IPS-11a (cell line): Measurements from ENCODE around the gene MGRN1.

Source experiments
- H3K4me3 ChIP-seq: one replicate; pipeline ENCODE4 v1.5.1; 2013; ENCODE audit warnings: low read depth, low read length, control low read depth

Gene MGRN1

DNA sequence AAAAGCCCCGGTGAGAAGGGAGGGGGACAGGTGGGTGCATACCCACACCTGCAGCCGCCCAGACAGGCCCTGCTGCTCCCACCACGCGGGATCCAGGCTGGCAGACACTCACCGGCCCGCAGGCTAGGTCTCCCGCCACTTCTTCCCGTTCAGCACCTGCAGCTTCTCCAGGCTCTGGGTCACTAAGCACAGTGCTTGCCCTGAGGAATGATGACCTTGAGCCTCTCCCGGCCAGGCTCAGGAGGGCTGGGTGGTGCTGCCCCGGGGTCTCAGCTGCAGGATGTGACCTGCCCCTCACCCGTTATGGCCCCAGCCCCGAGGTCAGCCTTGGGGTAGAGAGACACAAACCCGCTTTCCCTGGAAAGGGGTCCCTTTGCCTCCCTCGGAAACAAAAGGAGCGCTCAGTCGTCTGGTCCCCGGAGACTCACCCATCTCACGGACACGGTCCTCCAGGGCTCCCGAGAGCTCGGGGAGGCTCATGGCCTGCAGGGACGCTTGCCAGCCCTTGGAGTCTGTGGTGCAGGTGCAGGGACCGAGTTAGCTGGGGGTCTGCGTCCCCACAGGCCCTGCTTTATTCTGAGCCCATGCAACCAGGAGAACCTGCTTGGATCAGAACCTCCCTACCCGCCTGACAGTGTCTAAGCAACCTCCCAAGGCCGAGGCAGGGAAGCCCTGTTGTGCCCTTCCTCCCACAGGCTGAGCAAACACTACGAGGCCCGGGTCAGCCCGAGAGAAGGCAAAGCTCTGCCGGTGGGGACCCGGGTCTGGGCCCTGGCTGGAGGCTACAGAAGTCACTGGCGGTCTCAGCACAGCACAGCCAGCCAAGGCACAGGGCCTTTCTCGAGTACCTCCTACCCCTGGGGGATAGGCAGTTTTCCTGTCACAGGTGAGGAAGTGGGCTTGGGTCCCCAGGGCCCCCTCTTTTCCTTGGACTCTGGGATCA, 72.5 kb downstream of the MGRN1 start:
- no peak overlapping the region for H3K4me3 ChIP-seq

DNA sequence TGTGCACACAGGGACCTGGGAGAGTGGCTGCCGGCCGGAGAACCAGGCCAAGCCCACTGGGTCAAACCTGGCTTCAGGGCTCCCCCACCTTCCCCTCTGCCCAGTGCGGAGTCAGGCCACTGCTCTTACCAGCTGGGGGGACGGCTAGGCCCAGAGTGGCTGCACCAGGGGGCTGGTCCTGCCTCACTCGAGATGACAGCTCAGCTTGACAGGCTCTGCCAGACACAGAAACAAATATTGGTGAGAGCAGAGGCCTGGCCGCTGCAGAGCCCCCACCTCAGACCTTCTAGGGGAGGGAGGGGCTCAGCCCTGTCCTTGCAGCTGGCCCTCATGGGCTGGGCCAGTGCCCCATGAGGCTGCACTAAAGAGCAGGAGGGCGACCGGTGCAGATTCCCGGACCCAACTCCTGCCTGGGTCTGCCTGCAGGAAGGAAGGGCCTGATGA, 73.2 kb downstream of the MGRN1 start:
- H3K4me3 ChIP-seq, result no peak overlapping the region

DNA sequence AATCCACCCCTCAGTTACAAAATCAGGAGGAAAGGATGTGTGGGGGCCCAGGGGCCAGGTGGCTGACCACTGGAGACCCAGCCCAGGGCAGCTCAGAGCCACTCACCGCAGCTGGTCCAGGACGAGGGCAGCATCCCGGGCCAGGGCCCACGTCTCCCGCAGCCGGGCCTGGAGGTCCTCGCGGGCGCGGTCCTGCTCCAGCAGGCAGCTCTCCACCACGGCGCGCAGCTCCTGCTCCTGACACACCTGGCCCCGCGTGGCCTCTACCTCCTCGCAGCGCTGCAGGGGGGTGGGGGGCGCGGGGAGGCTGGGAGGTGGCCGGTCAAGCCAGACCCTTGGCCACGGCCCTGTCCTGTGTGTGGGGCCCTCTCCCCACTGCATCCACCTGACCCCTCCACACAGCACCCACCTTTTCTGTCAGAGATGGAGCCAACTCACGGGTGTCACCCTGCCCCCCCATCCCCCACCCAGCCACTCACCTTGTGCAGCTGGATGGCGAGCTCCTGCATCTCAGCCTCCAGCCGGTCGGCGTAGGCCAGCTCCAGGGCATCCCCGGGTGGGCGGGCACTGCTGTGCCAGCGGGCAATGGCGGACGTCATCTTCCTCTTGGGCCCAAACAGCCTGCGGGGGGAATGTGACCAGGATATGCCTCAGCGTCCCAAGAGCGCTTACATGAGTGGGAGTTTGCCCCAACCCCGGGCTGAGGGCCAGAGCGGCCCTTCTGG, 73.9 kb downstream of the MGRN1 start:
- no peak overlapping the region for H3K4me3 ChIP-seq

DNA sequence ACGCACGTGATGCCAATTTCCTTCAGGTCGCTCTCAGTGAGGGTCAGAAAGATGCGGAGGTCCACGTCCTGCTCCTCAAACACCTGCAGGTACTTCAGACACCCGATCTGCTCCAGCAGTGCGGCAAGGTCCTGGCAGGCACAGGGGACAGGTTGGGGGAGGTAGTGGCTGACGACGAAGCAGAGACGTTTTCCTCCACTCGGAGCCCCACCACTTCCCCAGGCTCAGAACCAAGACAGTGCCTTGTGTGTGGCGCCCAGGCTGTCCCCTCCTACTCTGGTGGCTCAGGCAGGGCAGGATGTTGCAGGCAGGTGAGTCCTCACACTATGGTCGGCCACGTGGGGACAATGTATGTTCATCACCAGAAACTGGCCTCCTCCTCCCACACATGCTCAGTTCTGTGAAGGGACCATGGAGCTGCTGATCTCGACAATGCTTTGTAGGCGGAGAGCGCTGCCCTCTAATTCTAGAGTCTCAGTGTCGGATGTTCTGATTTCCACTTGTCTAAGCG, 74.5 kb downstream of the MGRN1 start:
- no peak overlapping the region for H3K4me3 ChIP-seq

DNA sequence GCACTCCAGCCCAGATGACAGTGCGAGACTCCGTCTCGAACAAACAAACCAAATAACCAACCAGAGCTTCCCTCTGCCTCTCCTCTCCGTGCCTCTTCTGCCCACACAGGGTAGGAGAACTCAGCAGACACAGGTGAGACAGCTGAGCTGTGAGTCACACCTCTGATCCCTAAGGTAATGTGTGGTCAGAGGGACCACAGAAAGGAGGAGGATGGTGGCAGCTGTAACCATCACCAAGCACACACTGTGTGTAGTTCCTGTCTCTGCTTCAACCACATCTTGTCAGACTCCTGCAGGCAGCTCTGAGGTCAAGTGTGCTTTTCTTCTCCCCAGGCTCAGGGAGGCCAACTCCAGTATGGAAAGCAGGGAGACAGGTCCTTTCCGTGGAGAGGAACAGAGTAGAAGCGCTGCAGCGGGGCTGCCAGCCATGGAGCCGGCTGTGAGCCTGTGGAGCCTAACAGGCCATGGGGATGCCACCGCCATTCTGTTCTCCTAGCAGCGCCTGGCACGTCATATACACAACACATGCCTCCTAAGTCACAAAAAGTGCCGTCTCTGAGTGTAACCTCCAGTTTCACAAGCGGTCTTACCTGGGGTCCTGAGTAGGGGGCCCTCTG, 75.9 kb downstream of the MGRN1 start:
- H3K4me3 ChIP-seq, result no peak overlapping the region

DNA sequence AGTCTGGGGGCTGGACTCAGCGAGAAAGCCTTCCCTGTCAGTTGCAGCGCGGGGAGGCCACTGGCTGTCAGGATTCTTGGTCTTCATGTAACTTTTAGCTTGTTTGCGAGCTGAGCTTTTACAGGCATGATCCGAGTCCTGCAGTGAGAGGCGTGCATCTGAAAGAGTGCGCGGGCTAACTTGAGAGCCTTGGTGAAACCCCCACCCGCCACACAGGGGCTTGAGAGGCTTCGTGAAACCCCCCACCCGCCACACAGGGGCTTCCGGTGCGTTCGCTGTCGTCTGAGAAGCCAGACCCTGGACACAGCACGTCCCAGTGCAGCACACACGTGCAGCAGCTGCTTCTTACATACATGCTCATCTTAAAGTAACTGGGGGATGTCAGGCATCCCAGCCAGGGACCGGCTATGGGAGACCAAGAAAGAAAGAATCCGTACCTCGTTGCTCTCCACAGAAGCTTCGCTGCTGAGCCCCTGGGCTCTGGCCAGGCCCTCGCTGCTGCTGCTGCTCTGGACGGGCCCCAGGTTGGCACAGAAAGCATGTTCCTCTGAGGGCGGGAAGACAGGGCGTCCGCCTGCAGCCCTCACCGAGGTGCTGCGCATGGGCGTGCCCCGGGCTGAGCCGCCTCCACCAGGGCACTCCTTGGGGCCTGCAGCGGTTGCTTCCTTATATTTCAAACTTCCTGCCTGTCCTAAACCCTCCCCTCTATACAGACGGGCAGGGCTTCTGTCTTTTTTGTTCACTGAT, 76.5 kb downstream of the MGRN1 start:
- no peak overlapping the region for H3K4me3 ChIP-seq

DNA sequence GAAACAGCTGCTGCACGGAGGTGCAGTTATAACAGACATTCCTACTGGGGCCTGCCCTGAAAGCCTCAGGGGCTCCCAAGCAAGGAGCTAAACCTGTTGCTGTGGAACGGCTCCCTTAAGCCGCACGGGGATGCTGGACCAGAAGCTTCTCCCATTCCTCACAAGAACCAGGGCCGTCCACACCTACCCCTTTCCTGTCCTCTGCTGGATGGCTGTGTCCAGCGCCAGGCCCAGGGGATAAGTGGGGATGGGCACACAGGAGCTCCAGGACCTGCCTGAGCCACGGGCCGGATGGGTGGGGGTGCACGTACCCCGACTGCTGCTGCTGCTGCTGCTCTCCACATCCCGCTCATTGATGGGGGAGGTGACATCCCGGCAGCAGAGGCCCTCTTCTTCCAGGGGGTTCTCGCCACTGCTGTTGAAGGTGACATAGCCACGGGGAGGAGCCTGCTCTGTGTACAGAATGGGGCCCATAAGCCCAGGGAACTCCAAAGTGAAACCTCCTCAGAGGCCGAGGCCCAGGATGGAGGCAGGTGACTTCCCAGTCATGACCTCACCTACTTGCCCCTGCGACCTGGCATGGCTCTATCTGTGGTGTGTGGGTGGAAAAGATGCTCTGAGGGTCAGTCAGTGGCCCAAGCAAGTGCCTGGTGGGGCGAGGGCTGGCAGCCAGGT, 77.3 kb downstream of the MGRN1 start:
- no peak overlapping the region for H3K4me3 ChIP-seq

DNA sequence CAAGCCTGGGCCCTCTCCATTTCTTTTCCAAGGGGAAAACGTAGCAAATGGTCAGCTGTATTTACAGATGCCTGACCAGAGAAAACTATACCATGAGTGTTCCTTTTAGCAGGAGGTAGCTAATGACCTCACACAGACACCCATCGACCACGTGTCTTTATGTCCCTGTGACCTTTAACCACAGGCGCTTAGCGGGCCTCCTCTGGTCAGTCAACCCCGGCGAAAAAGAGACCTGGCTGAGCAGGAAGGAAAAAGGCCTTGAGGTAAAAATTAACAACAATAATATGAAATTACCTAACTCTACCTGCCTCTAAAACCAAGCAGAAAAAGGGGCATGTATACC, 77.8 kb downstream of the MGRN1 start:
- no peak overlapping the region for H3K4me3 ChIP-seq

DNA sequence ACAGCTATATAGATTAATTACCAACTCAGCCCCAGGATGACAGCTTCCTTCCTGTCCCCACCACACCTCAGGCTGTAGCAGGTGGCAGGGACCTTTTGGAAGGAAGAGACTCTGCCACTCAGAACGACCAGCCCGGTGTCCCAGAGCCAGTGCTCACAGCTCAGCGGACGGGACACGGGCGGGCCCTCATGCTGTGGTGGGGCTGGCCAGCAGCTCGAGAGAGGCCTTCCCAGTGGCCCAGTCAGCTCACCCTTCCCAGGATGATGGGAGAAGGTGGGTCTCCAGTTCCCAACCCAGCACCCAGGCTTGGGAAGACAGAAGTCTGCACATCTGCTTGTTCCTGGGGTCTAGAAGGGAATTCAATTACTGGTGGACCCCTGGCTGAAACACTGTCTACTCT, 79.3 kb downstream of the MGRN1 start:
- H3K4me3 ChIP-seq, result no peak overlapping the region

DNA sequence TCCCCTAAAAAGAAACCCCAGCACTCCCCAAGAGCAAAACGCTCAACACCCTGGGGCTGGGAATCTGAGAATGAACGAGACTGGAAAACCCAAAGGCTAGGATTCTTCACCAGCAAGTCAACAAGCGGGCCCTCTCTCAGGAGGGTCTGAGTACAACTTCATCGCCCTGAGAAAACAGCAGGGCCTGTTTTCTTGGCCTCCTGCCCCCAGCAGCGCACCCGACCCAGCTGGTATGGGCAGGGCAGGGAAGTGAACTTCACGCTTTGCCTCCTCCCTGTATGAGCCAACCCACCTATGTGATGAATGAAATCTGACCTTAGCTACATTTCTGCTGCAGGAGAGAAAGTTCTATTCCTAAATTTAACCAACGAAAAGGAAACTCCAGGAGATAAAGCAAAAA, 79.9 kb downstream of the MGRN1 start:
- no peak overlapping the region for H3K4me3 ChIP-seq

DNA sequence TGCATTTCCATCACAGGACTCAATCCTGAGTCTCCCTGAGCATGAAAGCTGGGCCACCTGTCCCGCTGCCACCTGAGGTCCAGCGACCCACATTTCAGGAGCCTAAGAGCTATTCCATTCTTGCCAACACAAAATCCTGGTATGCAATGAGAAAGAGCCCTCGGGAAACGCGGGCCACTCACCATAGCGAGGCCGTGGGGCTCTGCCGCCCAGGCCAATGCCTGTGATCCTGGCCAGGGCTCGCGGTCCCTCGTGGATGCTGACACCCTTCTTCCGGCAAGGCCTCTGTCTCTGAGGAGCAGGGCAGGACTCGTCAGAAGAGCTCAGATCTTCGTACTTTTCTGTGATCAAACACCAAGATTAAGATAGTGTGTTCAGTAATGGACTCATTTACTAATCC, 80.3 kb downstream of the MGRN1 start:
- no peak overlapping the region for H3K4me3 ChIP-seq

DNA sequence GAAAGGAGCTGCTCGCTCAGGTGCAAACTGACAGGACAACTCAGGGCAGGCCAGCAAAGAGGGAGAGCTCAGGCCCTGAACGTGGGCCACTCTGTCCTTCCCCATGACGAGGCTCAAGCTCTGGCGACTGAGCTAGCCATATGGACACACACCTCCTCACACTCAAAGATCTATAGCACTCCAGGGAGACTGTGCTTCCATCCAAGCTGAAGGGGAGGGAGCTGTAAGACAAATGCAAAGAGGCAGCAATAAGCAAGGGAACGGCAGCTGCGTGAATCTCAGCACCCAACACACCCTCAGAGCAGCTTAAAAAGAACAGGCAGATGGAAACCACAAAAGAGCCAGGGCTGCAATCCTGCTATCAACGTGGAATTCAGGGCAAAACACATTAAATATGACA, 82.2 kb downstream of the MGRN1 start:
- no peak overlapping the region for H3K4me3 ChIP-seq

DNA sequence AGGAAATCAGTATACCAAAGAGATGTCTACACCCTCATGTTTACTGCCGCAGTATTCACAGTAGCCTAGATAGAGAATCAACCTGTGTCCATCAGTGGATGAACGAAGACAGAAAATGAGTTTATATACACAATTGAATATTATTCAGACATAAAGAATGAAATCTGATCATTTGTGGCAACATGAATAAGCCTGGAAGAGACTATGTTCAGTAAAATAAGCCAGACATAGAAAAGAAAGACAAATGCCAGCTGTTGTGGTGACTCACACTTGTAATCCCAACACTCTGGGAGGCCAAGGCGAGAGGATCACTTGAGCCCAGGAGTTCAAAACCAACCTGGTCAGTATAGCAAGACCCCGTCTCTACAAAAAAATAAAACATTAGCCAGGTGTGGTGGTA, 84.9 kb downstream of the MGRN1 start:
- no peak overlapping the region for H3K4me3 ChIP-seq

DNA sequence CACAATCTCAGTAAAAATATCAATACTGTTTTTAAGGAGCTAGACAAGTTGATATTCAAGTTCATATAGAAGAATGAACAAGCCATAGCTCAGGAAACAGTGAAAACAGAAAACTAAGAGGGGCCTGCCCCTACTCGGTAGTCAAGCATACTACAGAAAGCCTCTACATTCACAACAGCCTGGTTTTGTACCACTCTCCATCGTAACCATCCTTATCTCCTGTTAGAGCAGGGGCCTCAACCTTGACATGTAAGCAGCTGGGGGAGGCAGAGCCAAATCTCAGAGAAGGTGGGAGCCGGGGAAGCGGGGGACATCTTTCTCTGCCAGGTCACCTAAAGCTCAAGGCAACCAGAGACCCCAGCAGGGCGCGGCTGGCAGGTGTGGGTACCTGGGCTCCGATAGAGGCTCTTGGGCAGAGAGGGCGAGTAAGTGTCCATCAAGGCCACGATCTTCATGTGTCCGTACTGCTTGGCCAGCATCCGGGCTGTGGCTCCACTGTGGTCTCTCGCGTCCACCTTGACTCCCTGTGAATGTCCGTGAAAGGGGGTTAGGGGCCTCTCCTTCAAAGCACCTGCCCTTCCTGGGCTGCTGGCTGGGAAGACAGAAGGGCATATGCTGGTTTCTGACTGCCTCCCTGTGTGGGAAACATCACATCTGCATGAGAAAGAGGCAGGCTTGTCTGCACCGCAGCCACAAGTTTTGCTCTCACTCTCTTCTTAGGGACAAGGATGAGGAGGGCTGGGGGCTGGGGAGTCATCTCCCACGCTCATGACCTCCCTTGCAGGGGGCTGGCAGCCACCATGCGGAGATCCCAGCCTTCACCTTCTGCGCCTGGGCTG, 89.3 kb downstream of the MGRN1 start:
- no peak overlapping the region for H3K4me3 ChIP-seq

DNA sequence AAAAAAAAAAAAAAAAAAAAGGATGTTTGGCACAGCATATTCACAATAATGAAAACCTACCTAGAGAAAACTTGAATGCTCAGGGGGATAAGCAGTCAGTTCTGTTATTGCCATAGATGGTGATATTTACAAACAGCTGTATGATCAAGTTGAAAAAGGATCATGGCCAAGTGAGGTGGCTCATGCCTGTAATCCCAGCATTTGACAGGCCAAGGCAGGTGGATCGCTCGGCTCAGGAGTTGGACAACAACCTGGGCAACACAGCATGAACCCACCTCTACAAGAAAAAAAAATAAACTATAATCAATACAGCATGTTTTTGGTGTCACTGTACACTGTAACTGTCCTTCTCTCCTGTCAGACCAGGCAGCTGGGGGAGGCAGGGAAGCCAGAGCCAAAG, 90.4 kb downstream of the MGRN1 start:
- H3K4me3 ChIP-seq, result no peak overlapping the region

DNA sequence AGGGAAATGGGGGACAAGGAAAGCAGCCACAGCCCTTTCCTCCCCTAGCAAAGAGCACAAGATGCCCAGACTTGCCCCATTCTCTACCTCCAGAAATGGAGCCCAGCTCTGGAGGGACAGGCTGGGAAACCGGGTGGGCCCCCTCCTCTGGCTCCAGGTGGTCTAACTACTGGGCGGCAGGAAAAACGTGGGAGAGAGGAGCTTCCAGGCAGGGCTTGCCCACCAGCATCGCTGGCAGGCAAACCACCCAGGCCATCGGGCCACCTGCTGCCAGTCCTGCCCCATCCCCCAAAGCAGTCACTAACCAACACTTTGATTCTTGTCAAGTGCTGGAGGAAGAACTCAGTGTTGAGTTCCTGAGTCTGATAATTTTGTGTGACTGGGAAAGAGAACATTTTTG, 93.8 kb downstream of the MGRN1 start:
- H3K4me3 ChIP-seq, result no peak overlapping the region

DNA sequence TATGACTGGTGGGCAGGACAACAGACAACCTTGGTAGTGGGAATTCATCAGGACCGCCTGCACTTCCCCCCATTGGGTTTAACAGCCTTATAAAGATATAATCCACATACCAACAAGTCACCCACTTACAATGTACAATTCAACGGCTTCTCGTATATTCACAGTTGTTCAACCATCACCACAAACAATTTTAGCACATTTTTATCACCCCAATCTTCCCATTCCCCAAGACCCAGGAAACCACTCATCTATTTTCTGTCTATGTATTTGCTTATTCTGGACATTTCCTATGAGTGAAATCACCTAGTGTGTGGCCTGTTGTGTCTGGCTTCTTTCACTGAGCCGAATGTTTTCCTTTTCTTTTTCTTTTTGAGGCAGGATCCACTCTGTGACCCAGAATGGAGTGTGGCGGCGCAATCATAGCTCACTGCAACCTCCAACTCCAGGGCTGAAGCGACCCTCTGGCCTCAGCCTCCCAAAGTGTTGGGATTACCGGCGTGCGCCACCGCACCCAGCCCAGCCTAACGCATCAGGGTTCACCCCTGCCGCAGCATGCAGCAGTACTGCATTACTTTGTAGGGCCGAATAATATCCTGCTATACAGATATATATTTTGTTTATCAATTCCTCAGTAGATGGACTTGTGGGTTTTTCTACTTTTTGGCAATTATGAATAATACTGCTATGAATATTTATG, 98.6 kb downstream of the MGRN1 start:
- no peak overlapping the region for H3K4me3 ChIP-seq

DNA sequence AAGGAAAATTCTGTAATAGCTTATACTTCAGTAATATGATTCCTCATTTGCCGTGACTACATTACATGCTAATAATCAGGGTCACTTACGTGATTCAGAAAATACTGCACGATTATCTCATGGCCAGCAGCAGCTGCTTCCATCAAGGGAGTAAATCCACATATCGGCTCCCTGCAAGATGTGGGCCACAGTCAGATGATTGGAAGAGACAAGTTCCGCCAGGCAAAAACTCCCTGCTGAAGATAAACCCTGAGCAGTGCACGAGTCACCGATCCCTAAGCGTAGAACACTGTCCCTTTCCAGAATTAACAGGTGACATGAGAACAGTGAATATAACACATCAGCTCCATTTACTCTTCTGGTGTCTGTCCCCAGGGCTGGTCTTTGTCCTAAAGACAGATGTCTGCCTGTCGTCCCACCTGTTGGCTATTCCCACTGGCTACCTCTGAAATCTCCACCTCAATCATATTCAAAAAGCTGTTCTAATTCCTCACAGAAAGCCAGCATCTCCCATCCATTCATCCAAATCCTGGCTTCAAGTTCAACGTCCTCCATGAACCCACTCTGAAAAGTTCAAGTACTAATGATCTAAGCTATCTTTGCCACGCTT, 100.1 kb downstream of the MGRN1 start:
- no peak overlapping the region for H3K4me3 ChIP-seq

DNA sequence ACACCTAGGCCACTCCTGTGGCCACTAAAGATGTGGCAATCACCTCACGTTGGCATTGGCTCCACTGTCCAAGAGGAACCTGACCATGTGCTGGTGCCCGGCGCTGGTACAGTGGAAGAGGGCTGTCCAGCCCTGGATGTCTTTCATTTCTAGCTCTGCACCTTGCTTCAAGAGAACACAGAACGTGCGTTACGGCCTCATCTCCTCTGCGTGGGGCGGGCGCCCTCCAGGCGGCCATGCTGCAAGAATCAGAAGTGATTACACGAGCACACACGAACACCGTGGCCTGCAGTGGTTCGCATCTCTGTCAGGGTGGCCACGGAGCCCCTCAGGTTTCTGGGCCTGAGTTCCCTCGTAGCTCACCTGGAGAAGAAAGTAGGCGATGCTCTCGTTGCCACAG, 102.0 kb downstream of the MGRN1 start:
- no peak overlapping the region for H3K4me3 ChIP-seq
